ENCODE measurements around the gene PCDH15. TPM values are rescaled to one million over a fixed set of nuclear protein-coding genes. Genes with fewer than 3 reads are reported as not detected.
"Not testable (repeated sequence)": the region's sequence is repeated elsewhere in the genome, so short reads cannot be mapped to it uniquely, and the experiment has no call there.

Gene PCDH15
- total and polyA plus RNA-seq, 2 of the 4 experiments (the other 2 are of a cell fraction), result not detected

DNA sequence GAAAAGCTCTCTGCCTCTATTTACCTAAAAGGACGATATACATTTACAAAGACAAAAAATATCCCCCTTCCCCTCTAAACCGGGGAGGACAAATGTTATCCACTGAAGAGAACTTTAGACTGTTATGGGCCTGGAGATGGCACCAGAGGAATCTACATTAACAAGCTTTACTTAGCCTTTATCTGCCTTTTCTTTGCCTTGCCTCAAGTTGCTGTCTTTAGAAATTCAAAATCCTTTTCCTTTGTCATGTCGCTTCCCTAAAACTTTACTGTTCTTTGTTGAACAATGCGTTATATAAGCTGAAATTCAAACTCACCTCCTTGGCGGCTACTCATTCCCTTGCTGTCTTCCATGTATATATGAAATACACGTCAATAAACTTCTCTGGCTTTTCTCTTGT lies 405.0 kb downstream of the PCDH15 start:
- ATAC-seq (ENCODE audit: low read depth) (no peak), DNase-seq (no peak)
- Histone ChIP-seq H2BK120ac (ENCODE audit: low read depth, low read length) (no peak overlapping the region), H2BK5ac (ENCODE audit: low read depth, low read length, poor library complexity, severe bottlenecking) (no peak overlapping the region), H3K18ac (ENCODE audit: low read depth, low read length) (no peak overlapping the region), H3K14ac (replicated peaks; ENCODE audit: low read depth, low read length) (no peak overlapping the region), H4K5ac (ENCODE audit: low read depth, low read length) (no peak overlapping the region), H4K20me1 (ENCODE audit: insufficient read depth, low read length) (no peaks in the 10 kb centered on the region), H3K4me2 (ENCODE audit: low read depth, low read length) (no peak overlapping the region), H3K9ac (ENCODE audit: low read depth, low read length) (no peak overlapping the region), H2AK5ac (ENCODE audit: low read depth, low read length) (no peak overlapping the region), H3K9me3 (ENCODE audit: control insufficient read depth, insufficient read depth, low read length) (no peaks in the 10 kb centered on the region), H3K36me3 (ENCODE audit: control insufficient read depth, insufficient read depth, low read length) (no peaks in the 10 kb centered on the region), H4K91ac (ENCODE audit: insufficient read depth, low read depth, low read length) (no peak overlapping the region), H3K9me1 (ENCODE audit: insufficient read depth, low read length) (no peaks in the 10 kb centered on the region), H3K4ac (ENCODE audit: low read depth, low read length) (no peak overlapping the region), H4K8ac (ENCODE audit: low read depth in 2 of 2, low read length in 2 of 2) (no peak overlapping the region), H2BK20ac (ENCODE audit: low read depth, low read length) (no peak overlapping the region), H3K27ac (ENCODE audit: insufficient read depth, low read length) (no peak overlapping the region), H3K56ac (ENCODE audit: extremely low read depth, insufficient read depth, low read length) (no peak overlapping the region), H2AK9ac (replicated peaks; ENCODE audit: low read depth, low read length, poor library complexity) (no peak overlapping the region), H3K23ac (ENCODE audit: low read depth, low read length) (no peak overlapping the region), H3K27me3 (ENCODE audit: control insufficient read depth, insufficient read depth, low read length) (no peaks in the 10 kb centered on the region), H3K4me1 (ENCODE audit: control insufficient read depth, insufficient read depth, low read length) (no peaks in the 10 kb centered on the region), H3K4me3 (ENCODE audit: insufficient read depth, low read depth, low read length) (no peak overlapping the region), H3K79me1 (ENCODE audit: low read depth in 1 of 2, low read length in 2 of 2) (no peaks in the 10 kb centered on the region), H2AFZ (replicated peaks; ENCODE audit: low read length, poor library complexity) (no peak overlapping the region), H2BK15ac (ENCODE audit: low read depth, low read length) (no peak overlapping the region)
- ChIA-PET POLR2A (ENCODE audit: unreplicated experiment) (no interaction called here), CTCF (no interaction called here)
- intact Hi-C loops (cut with micrococcal nuclease), result no loop called here
- dilution Hi-C loops (cut with HindIII; ENCODE audit: low sequenced_read_pairs, unreplicated experiment), result no loop called here
- no TSS peak for BruUV-seq (replicated peaks)
- TF ChIP-seq SMC3 (IDR thresholded peaks at IDR 0.05; ENCODE audit: low read depth, low read length), result no peak
- no peak for TF ChIP-seq FOS (IDR thresholded peaks at IDR 0.05; ENCODE audit: low read depth, low read length)
- no peak for TF ChIP-seq CEBPB (IDR thresholded peaks at IDR 0.05; ENCODE audit: low read depth, low read length)
- no peak for TF ChIP-seq CHD1 (IDR thresholded peaks at IDR 0.05; ENCODE audit: low read depth, low read length)
- TF ChIP-seq, protein P1, sequence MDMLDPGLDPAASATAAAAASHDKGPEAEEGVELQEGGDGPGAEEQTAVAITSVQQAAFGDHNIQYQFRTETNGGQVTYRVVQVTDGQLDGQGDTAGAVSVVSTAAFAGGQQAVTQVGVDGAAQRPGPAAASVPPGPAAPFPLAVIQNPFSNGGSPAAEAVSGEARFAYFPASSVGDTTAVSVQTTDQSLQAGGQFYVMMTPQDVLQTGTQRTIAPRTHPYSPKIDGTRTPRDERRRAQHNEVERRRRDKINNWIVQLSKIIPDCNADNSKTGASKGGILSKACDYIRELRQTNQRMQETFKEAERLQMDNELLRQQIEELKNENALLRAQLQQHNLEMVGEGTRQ (IDR thresholded peaks at IDR 0.05; ENCODE audit: low read depth, low read length), result no peak
- TF ChIP-seq RFX5 (IDR thresholded peaks at IDR 0.05; ENCODE audit: low read depth, low read length), result no peak
- no peak for TF ChIP-seq RCOR1 (IDR thresholded peaks at IDR 0.05; ENCODE audit: insufficient replicate concordance, low read length)
- in situ Hi-C loops (cut with MboI; ENCODE audit: low sequenced_read_pairs), result no loop called here
- WGBS, 2 experiments (ENCODE audit: extremely low coverage in 2 of 2, insufficient read length in 1 of 2), result 60% methylated on average over 1 of the region's 6 CpGs; no CpG with 5 or more reads in 1 of the 2 experiments

DNA sequence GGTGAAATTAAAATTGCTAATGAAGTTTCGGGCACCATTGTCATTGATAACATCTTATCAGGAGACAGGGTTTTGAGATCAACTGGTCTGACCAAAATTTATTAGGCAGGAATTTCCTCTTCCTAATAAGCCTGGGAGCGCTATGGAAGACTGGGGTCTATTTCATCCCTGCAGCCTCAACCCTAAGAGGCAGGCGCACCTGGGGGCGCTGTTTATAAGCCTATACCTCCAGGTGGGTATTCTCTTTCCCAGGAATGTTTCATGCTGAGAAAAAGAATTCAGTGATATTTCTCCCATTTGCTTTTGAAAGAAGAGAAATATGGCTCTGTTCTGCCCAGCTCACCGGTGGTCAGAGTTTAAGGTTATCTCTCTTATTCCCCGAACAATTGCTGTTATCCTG lies 406.4 kb downstream of the PCDH15 start:
- H3K27me3 ChIP-seq (ENCODE audit: control insufficient read depth, insufficient read depth, low read length); H2AK9ac ChIP-seq (replicated peaks; ENCODE audit: low read depth, low read length, poor library complexity); H4K5ac ChIP-seq (ENCODE audit: low read depth, low read length); intact Hi-C loops (cut with micrococcal nuclease); H2BK120ac ChIP-seq (ENCODE audit: low read depth, low read length); dilution Hi-C loops (cut with HindIII; ENCODE audit: low sequenced_read_pairs, unreplicated experiment); in situ Hi-C loops (cut with MboI; ENCODE audit: low sequenced_read_pairs); H3K27ac ChIP-seq (ENCODE audit: insufficient read depth, low read length); H2BK5ac ChIP-seq (ENCODE audit: low read depth, low read length, poor library complexity, severe bottlenecking); H3K18ac ChIP-seq (ENCODE audit: low read depth, low read length); H3K14ac ChIP-seq (replicated peaks; ENCODE audit: low read depth, low read length); H3K36me3 ChIP-seq (ENCODE audit: control insufficient read depth, insufficient read depth, low read length); H4K91ac ChIP-seq (ENCODE audit: insufficient read depth, low read depth, low read length); H3K23ac ChIP-seq (ENCODE audit: low read depth, low read length); H2AK5ac ChIP-seq (ENCODE audit: low read depth, low read length); BruUV-seq (replicated peaks); H3K9me3 ChIP-seq (ENCODE audit: control insufficient read depth, insufficient read depth, low read length); H3K9ac ChIP-seq (ENCODE audit: low read depth, low read length); H2AFZ ChIP-seq (replicated peaks; ENCODE audit: low read length, poor library complexity); DNase-seq; H3K56ac ChIP-seq (ENCODE audit: extremely low read depth, insufficient read depth, low read length); H2BK15ac ChIP-seq (ENCODE audit: low read depth, low read length); H4K8ac ChIP-seq (ENCODE audit: low read depth in 2 of 2, low read length in 2 of 2); H3K79me1 ChIP-seq (ENCODE audit: low read depth in 1 of 2, low read length in 2 of 2); H2BK20ac ChIP-seq (ENCODE audit: low read depth, low read length); H3K9me1 ChIP-seq (ENCODE audit: insufficient read depth, low read length); POLR2A ChIA-PET (ENCODE audit: unreplicated experiment); H3K4me3 ChIP-seq (ENCODE audit: insufficient read depth, low read depth, low read length); H4K20me1 ChIP-seq (ENCODE audit: insufficient read depth, low read length); ATAC-seq (ENCODE audit: low read depth); H3K4me2 ChIP-seq (ENCODE audit: low read depth, low read length); H3K4ac ChIP-seq (ENCODE audit: low read depth, low read length); CTCF ChIA-PET; H3K4me1 ChIP-seq (ENCODE audit: control insufficient read depth, insufficient read depth, low read length): not testable (repeated sequence)
- WGBS, 2 experiments (ENCODE audit: extremely low coverage in 2 of 2, insufficient read length in 1 of 2), result no CpG with 5 or more reads among the region's 6 CpGs

Data from IMR-90 (cell line).